ENCODE measurements around the gene MED22. TPM values are rescaled to one million over a fixed set of nuclear protein-coding genes. Genes with fewer than 3 reads are reported as not detected.

The MED22 gene
- total and polyA plus RNA-seq, 2 of the 8 experiments (the other 6 are each of a cell fraction or from before 2014, with no cell fraction given) = 56.4 to 68.4 TPM

GRCh38 chr9:133374612-133375115, 26.7 kb upstream of the MED22 start:
- 60% methylated on average over 12 of the region's 12 CpGs; no CpG with 5 or more reads in 1 of the 2 experiments for WGBS, 2 experiments (ENCODE audit: extremely low coverage in 1 of 2, insufficient coverage in 1 of 2, insufficient read length in 1 of 2, insufficient replicate concordance in 2 of 2, low coverage in 1 of 2, low lambda C conversion rate in 2 of 2, missing lambda C conversion rate in 1 of 2)
- Histone ChIP-seq H3K23me2 (ENCODE audit: low read depth, low read length) (peaks cover 8% of the 10 kb centered on the region; the same call in 1 of the 2 replicates), H3K4me3 (ENCODE audit: extremely low read depth in 1 of 4, insufficient read depth in 2 of 4, low read depth in 3 of 4, low read length in 4 of 4) (peak overlapping the region; percentile 70 to 87 (median 74)), H3K27ac (ENCODE audit: low read depth, low read length) (no peak overlapping the region), H4K91ac (replicated peaks; ENCODE audit: insufficient read length, low read length) (no peak overlapping the region), H3K27me3 (replicated peaks in 1 of 4; ENCODE audit: control insufficient read depth in 3 of 4, extremely low read depth in 1 of 4, insufficient read depth in 3 of 4, low read length in 3 of 4) (peaks cover 0 to 11% (median 6%) of the 10 kb centered on the region in 4 experiments; a peak in 5 of 7 replicates), H3K79me1 (ENCODE audit: low read depth, low read length) (peaks cover 12% of the 10 kb centered on the region; the same call in 1 of the 2 replicates), H3K56ac (replicated peaks; ENCODE audit: insufficient read length, low read depth, low read length) (no peak overlapping the region), H3K14ac (ENCODE audit: insufficient read length) (no peak overlapping the region), H3K9ac (replicated peaks in 1 of 4; ENCODE audit: extremely low read depth in 1 of 4, low read depth in 3 of 4, low read length in 3 of 4) (peak overlapping the region; percentile 65 to 92 (median 80); a peak in 4 of 7 replicates), H3K4me2 (ENCODE audit: insufficient read depth in 1 of 2, low read depth in 2 of 2, low read length in 2 of 2) (peak overlapping the region; percentile 76 to 77), H4K8ac (ENCODE audit: extremely low read depth, insufficient read depth, low read length) (no peak overlapping the region), H2AFZ (ENCODE audit: low read length) (no peak overlapping the region), H3K23ac (ENCODE audit: insufficient read length) (no peak overlapping the region), H3K4me1 (replicated peaks in 1 of 4; ENCODE audit: control insufficient read depth in 3 of 4, insufficient read depth in 4 of 4, low read length in 3 of 4) (peaks cover 0 to 5% (median 0%) of the 10 kb centered on the region in 4 experiments; a peak in 1 of 7 replicates), H2BK12ac (ENCODE audit: low read depth, low read length) (no peak overlapping the region), H3K9me3 (ENCODE audit: insufficient read depth in 2 of 2, low read depth in 1 of 2, low read length in 1 of 2) (peaks cover 0 to 4% of the 10 kb centered on the region in 2 experiments; a peak in 2 of 4 replicates), H3K36me3 (ENCODE audit: control insufficient read depth in 2 of 4, insufficient read depth in 4 of 4, low read length in 3 of 4) (peaks cover 0 to 13% (median 7%) of the 10 kb centered on the region in 4 experiments; a peak in 4 of 8 replicates), H4K20me1 (replicated peaks in 1 of 2; ENCODE audit: control insufficient read depth in 1 of 2, insufficient read depth in 2 of 2, low read length in 2 of 2) (peaks cover 18 to 39% of the 10 kb centered on the region in 2 experiments), H3K18ac (ENCODE audit: extremely low read depth, low read length) (no peak overlapping the region), H2BK15ac (ENCODE audit: low read length) (no peak overlapping the region), H3K79me2 (ENCODE audit: control insufficient read depth in 1 of 2, insufficient read depth in 2 of 2, low read length in 2 of 2) (peaks cover 14 to 57% of the 10 kb centered on the region in 2 experiments), H2AK5ac (ENCODE audit: low read depth, low read length) (no peak overlapping the region), H4K5ac (ENCODE audit: insufficient read length, low read depth, low read length) (no peak overlapping the region), H2BK20ac (ENCODE audit: low read length) (no peak overlapping the region), H2BK5ac (ENCODE audit: low read depth, low read length) (no peak overlapping the region), H2BK120ac (replicated peaks; ENCODE audit: low read depth, low read length) (no peak overlapping the region), H3K4ac (replicated peaks; ENCODE audit: insufficient read length, low read depth, low read length) (no peak overlapping the region)
- FAIRE-seq (no peak), DNase-seq (ENCODE audit: low read depth in 1 of 2, low spot score in 2 of 2) (no peak)
- TF ChIP-seq ZNF274 (IDR thresholded peaks at IDR 0.05; ENCODE audit: borderline replicate concordance, extremely low read depth, low read length) = no peak
- TF ChIP-seq PHF8 (conservative IDR thresholded peaks at IDR 0.05; ENCODE audit: low read depth, low read length) = no peak
- no peak for TF ChIP-seq KDM4A (IDR thresholded peaks at IDR 0.05; ENCODE audit: low read depth, low read length, severe bottlenecking)
- TF ChIP-seq BCL11A (IDR thresholded peaks at IDR 0.05; ENCODE audit: low read depth in 2 of 2, low read length in 2 of 2) = no peak
- ChIA-PET CTCF (ENCODE audit: partially characterized antibody) (interaction anchor here (0.7 to 10.1 kb wide), 7 partner anchors 12 to 310 kb away, joined by 3 to 90 read pairs (median 3); partner anchors contain the start of genes SURF1 and SURF2), POLR2A (ENCODE audit: partially characterized antibody) (interaction anchor here (1.1 to 19.9 kb wide), 6 partner anchors 9 to 42 kb away, joined by 3 to 461 read pairs (median 6); partner anchors contain the start of genes MED22, RPL7A, SURF1 and SURF2)

All from H1 (cell line).